Endodermal cell (in vitro differentiated cells): ENCODE measurements around the gene PANX3. TPM values are rescaled to one million over a fixed set of nuclear protein-coding genes. Genes with fewer than 3 reads are reported as not detected.
A peak's percentile ranks its signal among the peaks of the same experiment; 100 is the strongest.

Experiments
- DNase-seq: peaks from one replicate; pipeline ENCODE4 v3.0.0-alpha.2; 2017
- H3K27ac ChIP-seq: 2 replicates; pipeline ENCODE4 v1.5.1; 2013; ENCODE audit warnings: mild to moderate bottlenecking, low read depth, low read length, moderate library complexity
- H3K27me3 ChIP-seq: 2 replicates; pipeline ENCODE4 v1.6.1; 2013; ENCODE audit warnings: mild to moderate bottlenecking, low read length, moderate library complexity; ENCODE audit not compliant: insufficient read depth, control insufficient read depth, poor library complexity, severe bottlenecking
- H3K36me3 ChIP-seq: 2 replicates; pipeline ENCODE4 v1.7.0; 2013; ENCODE audit warnings: mild to moderate bottlenecking, low read length, moderate library complexity; ENCODE audit not compliant: control insufficient read depth, insufficient read depth
- H3K4me1 ChIP-seq: one replicate; pipeline ENCODE4 v1.7.0; 2013; ENCODE audit warnings: low read length; ENCODE audit not compliant: control insufficient read depth, insufficient read depth
- H3K4me3 ChIP-seq: 2 replicates; pipeline ENCODE4 v1.5.1; 2013; ENCODE audit warnings: mild to moderate bottlenecking, low read length, moderate library complexity
- H3K9ac ChIP-seq: 2 replicates; pipeline ENCODE4 v1.6.1; 2013; ENCODE audit warnings: mild to moderate bottlenecking, low read length, moderate library complexity; ENCODE audit not compliant: poor library complexity, severe bottlenecking; ENCODE audit errors: extremely low read depth
- H3K9me3 ChIP-seq: 2 replicates; pipeline ENCODE4 v1.6.1; 2013; ENCODE audit warnings: mild to moderate bottlenecking, low read length, moderate library complexity; ENCODE audit not compliant: control insufficient read depth
- H3K27ac Mint-ChIP-seq: 2 replicates; pipeline ENCODE4 v1.8.0; 2020; ENCODE audit warnings: mixed read lengths
- H3K27me3 Mint-ChIP-seq: 2 replicates; pipeline ENCODE4 v1.8.0; 2021; ENCODE audit warnings: mild to moderate bottlenecking, mixed read lengths; ENCODE audit not compliant: insufficient read depth
- H3K36me3 Mint-ChIP-seq: 2 replicates; pipeline ENCODE4 v1.8.0; 2020; ENCODE audit warnings: low read depth, mixed read lengths
- H3K4me1 Mint-ChIP-seq: 2 replicates; pipeline ENCODE4 v1.8.0; 2020; ENCODE audit warnings: mixed read lengths
- H3K4me3 Mint-ChIP-seq: 2 replicates; pipeline ENCODE4 v1.8.0; 2020; ENCODE audit warnings: mild to moderate bottlenecking, moderate library complexity, mixed read lengths
- H3K9me3 Mint-ChIP-seq: 2 replicates; pipeline ENCODE4 v1.8.0; 2020; ENCODE audit warnings: mild to moderate bottlenecking, mixed read lengths
- WGBS, 2 experiments: methylation state at CpG; one replicate each; pipeline versions ENCODE4 v1.1.5 to v1.1.7; 2013; ENCODE audit warnings: missing lambda C conversion rate in 2 of 2, mixed read lengths in 1 of 2; ENCODE audit not compliant: insufficient coverage in 1 of 2, insufficient read length in 1 of 2; 5-methylcytosine and 5-hydroxymethylcytosine counted together
- total RNA-seq, 2 donors: library from RNA; stranded (reverse); fragmentation: NEBNext Ultra II Directional in 1 of 2; extraction: Animal tissue kit (Norgen Biotek cat#: 25700) in 1 of 2; gene quantifications; 2 replicates in 1 of 2; 3 replicates in 1 of 2; pipeline ENCODE4 v1.2.1, GENCODE V29; 2021
- TF ChIP-seq, protein P1 (sequence below): fragments of 200-600 bp; sonication (generic); conservative IDR thresholded peaks from 2 replicates; pipeline ENCODE4 v1.5.0; 2021; ENCODE audit warnings: antibody characterized with exemption, mild to moderate bottlenecking

PANX3 gene
- total RNA-seq, 2 donors from 2014 or later = not detected

DNA sequence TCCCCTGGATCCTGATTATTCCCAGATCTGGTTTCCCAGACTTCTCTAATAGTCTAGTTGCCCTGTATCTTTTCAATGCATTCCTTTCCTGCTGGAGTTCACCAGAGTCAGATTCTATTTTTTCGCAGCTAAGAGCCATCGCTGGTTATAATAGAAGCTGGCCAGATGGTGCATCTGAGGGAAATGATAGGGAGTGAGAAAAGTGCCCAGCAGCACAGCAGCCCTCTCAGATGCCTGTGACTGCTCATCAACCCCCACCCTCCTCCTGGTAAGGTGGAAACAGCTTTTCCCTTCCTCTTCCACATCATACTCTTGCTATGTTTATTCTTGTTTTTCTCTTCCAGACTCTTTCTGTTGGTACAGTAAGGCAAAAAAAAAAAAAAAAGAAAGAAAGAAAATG lies 28.7 kb upstream of the PANX3 start:
- Histone ChIP-seq H3K27ac (no peak overlapping the region), H3K36me3 (no peaks in the 10 kb centered on the region), H3K4me3 (no peak overlapping the region), H3K27me3 (no peaks in the 10 kb centered on the region), H3K4me1 (peaks cover 36% of the 10 kb centered on the region), H3K9me3 (no peaks in the 10 kb centered on the region), H3K9ac (no peak overlapping the region)
- Mint-ChIP-seq H3K4me3 (no peak overlapping the region), H3K27me3 (no peaks in the 10 kb centered on the region), H3K9me3 (no peaks in the 10 kb centered on the region), H3K27ac (no peak overlapping the region), H3K36me3 (no peaks in the 10 kb centered on the region), H3K4me1 (peaks cover 46% of the 10 kb centered on the region)
- TF ChIP-seq, protein P1, sequence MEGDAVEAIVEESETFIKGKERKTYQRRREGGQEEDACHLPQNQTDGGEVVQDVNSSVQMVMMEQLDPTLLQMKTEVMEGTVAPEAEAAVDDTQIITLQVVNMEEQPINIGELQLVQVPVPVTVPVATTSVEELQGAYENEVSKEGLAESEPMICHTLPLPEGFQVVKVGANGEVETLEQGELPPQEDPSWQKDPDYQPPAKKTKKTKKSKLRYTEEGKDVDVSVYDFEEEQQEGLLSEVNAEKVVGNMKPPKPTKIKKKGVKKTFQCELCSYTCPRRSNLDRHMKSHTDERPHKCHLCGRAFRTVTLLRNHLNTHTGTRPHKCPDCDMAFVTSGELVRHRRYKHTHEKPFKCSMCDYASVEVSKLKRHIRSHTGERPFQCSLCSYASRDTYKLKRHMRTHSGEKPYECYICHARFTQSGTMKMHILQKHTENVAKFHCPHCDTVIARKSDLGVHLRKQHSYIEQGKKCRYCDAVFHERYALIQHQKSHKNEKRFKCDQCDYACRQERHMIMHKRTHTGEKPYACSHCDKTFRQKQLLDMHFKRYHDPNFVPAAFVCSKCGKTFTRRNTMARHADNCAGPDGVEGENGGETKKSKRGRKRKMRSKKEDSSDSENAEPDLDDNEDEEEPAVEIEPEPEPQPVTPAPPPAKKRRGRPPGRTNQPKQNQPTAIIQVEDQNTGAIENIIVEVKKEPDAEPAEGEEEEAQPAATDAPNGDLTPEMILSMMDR = no peak
- DNase-seq = no peak
- 78 to 80% methylated on average over 1 to 2 of the region's 2 CpGs for WGBS, 2 experiments

DNA sequence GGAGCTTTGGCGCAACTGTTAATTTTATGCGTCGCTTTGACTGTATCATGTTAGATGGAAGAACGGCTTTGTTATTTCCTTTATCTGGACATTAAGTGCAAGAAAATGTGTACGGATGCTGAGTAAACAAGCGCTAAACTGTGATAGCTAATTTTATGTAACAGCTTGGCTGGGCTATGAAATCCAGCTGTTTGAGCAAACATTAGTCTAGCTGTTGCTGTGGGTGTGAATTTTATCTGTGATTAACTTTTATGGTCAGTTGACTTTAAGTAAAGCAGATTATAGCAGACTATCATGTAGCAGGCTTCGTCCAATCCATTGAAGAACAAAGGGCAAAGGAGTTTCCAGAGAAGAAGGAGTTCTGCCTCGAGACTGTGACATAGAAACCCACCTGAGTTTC lies 27.4 kb upstream of the PANX3 start:
- Mint-ChIP-seq H3K27me3 (no peaks in the 10 kb centered on the region), H3K36me3 (no peaks in the 10 kb centered on the region), H3K4me1 (peaks cover 42% of the 10 kb centered on the region), H3K9me3 (no peaks in the 10 kb centered on the region), H3K27ac (no peak overlapping the region), H3K4me3 (no peak overlapping the region)
- Histone ChIP-seq H3K9me3 (no peaks in the 10 kb centered on the region), H3K9ac (no peak overlapping the region), H3K4me3 (peak overlapping the region; percentile 21), H3K4me1 (peaks cover 29% of the 10 kb centered on the region), H3K36me3 (no peaks in the 10 kb centered on the region), H3K27me3 (no peaks in the 10 kb centered on the region), H3K27ac (no peak overlapping the region)
- TF ChIP-seq, protein P1 = no peak
- no peak for DNase-seq
- 82 to 87% methylated on average over 8 of the region's 8 CpGs for WGBS, 2 experiments

DNA sequence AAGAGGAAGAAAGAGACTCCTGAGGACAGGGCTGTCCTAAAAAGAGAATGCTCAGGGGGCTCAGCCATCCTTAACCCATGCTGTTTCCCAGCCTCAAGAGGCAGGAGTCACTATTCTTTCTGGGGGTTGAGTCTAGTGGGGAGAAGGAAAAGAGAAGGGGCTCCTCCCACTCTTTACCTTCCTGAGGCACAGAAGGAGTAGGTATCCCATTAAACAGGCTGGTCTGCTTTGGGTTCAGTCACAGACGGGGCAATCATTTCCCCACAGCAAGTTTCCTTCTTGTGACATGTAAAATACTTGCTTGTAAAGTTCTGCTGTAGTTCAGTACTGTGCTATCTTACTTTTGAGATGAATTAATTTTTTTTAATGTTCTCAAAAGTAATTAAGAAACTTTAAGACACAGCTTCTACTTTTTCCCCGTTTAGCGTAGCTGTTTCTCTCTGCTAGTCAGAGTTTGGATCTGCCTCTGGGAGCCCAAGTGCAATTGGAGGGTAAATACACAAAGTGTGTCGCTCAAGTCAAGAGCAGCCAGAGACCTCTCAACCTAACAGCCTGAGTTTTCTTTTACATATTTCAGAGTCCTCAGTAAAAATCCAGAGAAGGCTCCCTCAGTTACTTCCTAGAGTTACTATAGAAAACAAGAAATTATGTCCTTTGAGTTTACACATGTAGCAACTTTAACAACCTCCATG lies 26.4 kb upstream of the PANX3 start:
- WGBS, 2 experiments = 71 to 88% methylated on average over 1 to 4 of the region's 4 CpGs
- TF ChIP-seq, protein P1 = no peak
- no peak overlapping the region for H3K4me3 Mint-ChIP-seq

More for the DNA sequence above, 26.4 kb upstream of the PANX3 start:
- H3K36me3 Mint-ChIP-seq = no peaks in the 10 kb centered on the region
- H3K4me1 Mint-ChIP-seq = peaks cover 31% of the 10 kb centered on the region
- no peaks in the 10 kb centered on the region for H3K27me3 Mint-ChIP-seq
- DNase-seq = no peak
- H3K4me1 ChIP-seq = peaks cover 27% of the 10 kb centered on the region
- H3K27ac Mint-ChIP-seq = no peak overlapping the region
- no peak overlapping the region for H3K27ac ChIP-seq
- H3K9me3 ChIP-seq = no peaks in the 10 kb centered on the region
- H3K9me3 Mint-ChIP-seq = no peaks in the 10 kb centered on the region
- H3K4me3 ChIP-seq = peak overlapping the region; percentile 58
- H3K9ac ChIP-seq = no peak overlapping the region
- no peaks in the 10 kb centered on the region for H3K36me3 ChIP-seq
- H3K27me3 ChIP-seq = no peaks in the 10 kb centered on the region
